Natural killer cell (primary cell): Measurements from ENCODE around the gene SHD. TPM values are rescaled to one million over a fixed set of nuclear protein-coding genes. Genes with fewer than 3 reads are reported as not detected.

ENCODE experiments used
- ATAC-seq, 3 donors: fragments of 150-1000 bp in 2 of 3; fragments of 200-7000 bp in 1 of 3; cut with Tn5 transposase; 1 replicate in 1 of 3; 2 replicates in 2 of 3; pipeline ENCODE4 v1.10.0; 2021; ENCODE audit warnings: mild to moderate bottlenecking in 2 of 3, moderate library complexity in 2 of 3
- DNase-seq, 2 donors: peaks; one replicate each; pipeline versions ENCODE4 v3.0.0 to v3.0.0-alpha.2; 2013 to 2021; ENCODE audit warnings: mixed read lengths in 1 of 2
- H3K27ac ChIP-seq: one replicate; pipeline ENCODE4 v1.5.1; 2013; ENCODE audit warnings: mild to moderate bottlenecking, low read length
- H3K27me3 ChIP-seq: one replicate; pipeline ENCODE4 v1.6.1; 2013; ENCODE audit warnings: low read length; ENCODE audit not compliant: control insufficient read depth, insufficient read depth
- H3K36me3 ChIP-seq: one replicate; pipeline ENCODE4 v1.6.1; 2013; ENCODE audit warnings: low read length; ENCODE audit not compliant: control insufficient read depth, insufficient read depth
- H3K4me1 ChIP-seq: one replicate; pipeline ENCODE4 v1.6.1; 2013; ENCODE audit warnings: low read length; ENCODE audit not compliant: control insufficient read depth, insufficient read depth
- H3K4me3 ChIP-seq: one replicate; pipeline ENCODE4 v1.5.1; 2013; ENCODE audit warnings: low read length
- H3K9me3 ChIP-seq: one replicate; pipeline ENCODE4 v1.6.1; 2013; ENCODE audit warnings: low read length; ENCODE audit not compliant: control insufficient read depth, insufficient read depth
- H3K27ac Mint-ChIP-seq, 2 donors: one replicate each; pipeline ENCODE4 v1.8.0; 2022; ENCODE audit warnings: mild to moderate bottlenecking in 2 of 2, mixed read lengths in 2 of 2, moderate library complexity in 1 of 2
- H3K27me3 Mint-ChIP-seq, 2 donors: one replicate each; pipeline ENCODE4 v1.8.0; 2022; ENCODE audit warnings: low read depth in 2 of 2, mixed read lengths in 2 of 2
- H3K36me3 Mint-ChIP-seq: one replicate; pipeline ENCODE4 v1.8.0; 2022; ENCODE audit warnings: mixed read lengths
- H3K4me1 Mint-ChIP-seq, 2 donors: one replicate each; pipeline ENCODE4 v1.8.0; 2022; ENCODE audit warnings: mixed read lengths in 2 of 2
- H3K4me3 Mint-ChIP-seq: one replicate; pipeline ENCODE4 v1.8.0; 2022; ENCODE audit warnings: mild to moderate bottlenecking, moderate library complexity, mixed read lengths
- H3K9me3 Mint-ChIP-seq, 2 donors: one replicate each; pipeline ENCODE4 v1.8.0; 2022; ENCODE audit warnings: mixed read lengths in 2 of 2
- CTCF ChIP-seq: fragments of 200-600 bp; IDR thresholded peaks from one replicate; pipeline ENCODE4 v1.8.0; 2022; ENCODE audit warnings: antibody characterized with exemption
- WGBS: methylation state at CpG from one replicate; pipeline ENCODE4 v1.1.7; 2013; ENCODE audit warnings: missing lambda C conversion rate; ENCODE audit not compliant: insufficient coverage; 5-methylcytosine and 5-hydroxymethylcytosine counted together
- intact Hi-C: fragments of 100-400 bp; cut with micrococcal nuclease; formaldehyde crosslinking; loops from one replicate; pipeline ENCODE4 v1.14.2; 2022
- total RNA-seq, 4 donors: library from RNA; stranded (reverse); fragments of 120-200 nt in 1 of 4; gene quantifications; one replicate each; pipeline versions ENCODE4 v1.2.3 to v1.2.4, GENCODE V29; 2013 to 2022

SHD gene
- total RNA-seq, 3 donors from 2014 or later (not counting 1 experiment from before 2014, with no cell fraction given), result 0.20 TPM; not detected in 2

- no peaks in the 10 kb centered on the region for H3K27me3 Mint-ChIP-seq
- no peak overlapping the region for H3K4me3 ChIP-seq
- ATAC-seq (no peak), DNase-seq (no peak)
- no peak overlapping the region for H3K27ac ChIP-seq
- TF ChIP-seq CTCF, result no peak
- peak overlapping the region; percentile 67 for H3K4me3 Mint-ChIP-seq
- 53% methylated on average over 13 of the region's 13 CpGs for WGBS
- no peak overlapping the region for H3K27ac Mint-ChIP-seq
- no peaks in the 10 kb centered on the region for H3K9me3 Mint-ChIP-seq
- intact Hi-C loops, result no loop called here
- H3K27me3 ChIP-seq, result no peaks in the 10 kb centered on the region
- no peaks in the 10 kb centered on the region for H3K36me3 ChIP-seq
- no peaks in the 10 kb centered on the region for H3K9me3 ChIP-seq
- peaks cover 30% of the 10 kb centered on the region for H3K4me1 ChIP-seq
- H3K36me3 Mint-ChIP-seq, result no peaks in the 10 kb centered on the region
- H3K4me1 Mint-ChIP-seq, result peaks cover 16 to 33% of the 10 kb centered on the region in 2 donors
Observed at GRCh38 chr19:4326215-4326836, 47.3 kb downstream of the SHD start.

- ATAC-seq (no peak), DNase-seq (peak in 1 of 2 donors; percentile 52)
- H3K9me3 ChIP-seq, result no peaks in the 10 kb centered on the region
- no peak overlapping the region for H3K27ac ChIP-seq
- H3K36me3 ChIP-seq, result no peaks in the 10 kb centered on the region
- no peaks in the 10 kb centered on the region for H3K36me3 Mint-ChIP-seq
- 5% methylated on average over 33 of the region's 33 CpGs for WGBS
- H3K9me3 Mint-ChIP-seq, result no peaks in the 10 kb centered on the region
- peaks cover 30% of the 10 kb centered on the region for H3K4me1 ChIP-seq
- H3K27me3 ChIP-seq, result no peaks in the 10 kb centered on the region
- no peaks in the 10 kb centered on the region for H3K27me3 Mint-ChIP-seq
- no peak for TF ChIP-seq CTCF
- no peak overlapping the region for H3K4me3 ChIP-seq
- H3K4me3 Mint-ChIP-seq, result peak overlapping the region; percentile 90
- H3K4me1 Mint-ChIP-seq, result peaks cover 16 to 33% of the 10 kb centered on the region in 2 donors
- H3K27ac Mint-ChIP-seq, result no peak overlapping the region
- intact Hi-C loops, result no loop called here
Observed at GRCh38 chr19:4326837-4327251, 47.8 kb downstream of the SHD start.

- Mint-ChIP-seq H3K4me1 (peaks cover 16 to 33% of the 10 kb centered on the region in 2 donors), H3K4me3 (peak overlapping the region; percentile 90), H3K36me3 (no peaks in the 10 kb centered on the region), H3K9me3 (no peaks in the 10 kb centered on the region), H3K27me3 (no peaks in the 10 kb centered on the region), H3K27ac (peak overlapping the region; percentile 73 to 92)
- Histone ChIP-seq H3K9me3 (no peaks in the 10 kb centered on the region), H3K36me3 (no peaks in the 10 kb centered on the region), H3K4me3 (peak overlapping the region; percentile 42), H3K27me3 (no peaks in the 10 kb centered on the region), H3K27ac (no peak overlapping the region), H3K4me1 (peaks cover 30% of the 10 kb centered on the region)
- TF ChIP-seq CTCF, result no peak
- ATAC-seq (peak in 2 of 3 donors; percentile 13 to 30), DNase-seq (peak; percentile 58 to 74)
- WGBS, result 5% methylated on average over 30 of the region's 30 CpGs
- intact Hi-C loops, result no loop called here
Observed at GRCh38 chr19:4327252-4327876, 48.3 kb downstream of the SHD start.
